ENCODE data around the gene ABCD1.

DNA sequence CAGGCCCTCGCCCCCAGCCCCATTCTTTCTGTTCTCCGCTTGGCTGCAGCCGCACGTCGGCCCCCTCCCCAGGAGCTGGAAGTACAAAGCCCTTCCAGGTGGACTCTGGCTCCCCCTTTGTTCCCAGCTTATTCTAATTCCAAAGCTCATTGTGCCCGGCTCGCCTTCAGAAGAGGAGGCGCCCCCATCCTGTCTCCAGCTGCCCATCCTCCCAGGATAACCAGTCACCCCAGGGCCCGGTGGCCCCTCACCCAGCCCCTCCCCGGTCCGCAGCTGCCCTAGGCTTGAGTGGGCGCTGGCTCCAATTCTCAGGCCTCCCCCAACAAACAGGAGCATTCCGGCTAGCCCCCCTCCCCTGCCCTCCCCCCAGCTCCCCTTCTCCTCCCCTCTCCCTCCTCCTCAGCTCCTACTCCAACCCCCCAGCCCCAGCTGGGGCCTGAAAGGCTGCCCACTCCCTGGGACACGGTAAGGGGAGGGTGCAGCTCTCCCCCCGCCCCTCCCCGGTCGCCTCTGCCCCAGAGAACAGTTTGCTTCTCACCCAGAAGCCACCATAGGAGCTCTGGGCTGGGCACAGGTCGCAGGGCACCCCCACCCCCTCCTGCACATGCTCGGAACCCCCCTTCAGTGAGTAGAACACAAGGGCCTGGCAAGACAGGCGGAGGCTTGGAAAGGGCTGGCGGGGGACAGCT is 40.0 kb upstream of the ABCD1 start:
- TF ChIP-seq CTCF (IDR thresholded peaks at IDR 0.05) (no peak), POLR2AphosphoS5 (IDR thresholded peaks at IDR 0.05) (no peak)

All from breast epithelium (tissue), 3 donors.